DOHH2 (cell line): ENCODE measurements around the gene COL9A3.

Experiments
- CTCF ChIP-seq: fragments of 200-600 bp; sonication (generic); IDR thresholded peaks from one replicate; pipeline ENCODE4 v1.5.1; 2014; ENCODE audit warnings: antibody characterized with exemption, mild to moderate bottlenecking, low read depth, low read length; ENCODE audit not compliant: poor library complexity, severe bottlenecking
- EZH2phosphoT487 ChIP-seq: fragments of 200-600 bp; sonication (generic); IDR thresholded peaks from 2 replicates; pipeline ENCODE4 v1.6.1; 2017; ENCODE audit warnings: borderline replicate concordance, mild to moderate bottlenecking, antibody characterized with exemption, low read length, moderate library complexity, mixed read lengths

DNA sequence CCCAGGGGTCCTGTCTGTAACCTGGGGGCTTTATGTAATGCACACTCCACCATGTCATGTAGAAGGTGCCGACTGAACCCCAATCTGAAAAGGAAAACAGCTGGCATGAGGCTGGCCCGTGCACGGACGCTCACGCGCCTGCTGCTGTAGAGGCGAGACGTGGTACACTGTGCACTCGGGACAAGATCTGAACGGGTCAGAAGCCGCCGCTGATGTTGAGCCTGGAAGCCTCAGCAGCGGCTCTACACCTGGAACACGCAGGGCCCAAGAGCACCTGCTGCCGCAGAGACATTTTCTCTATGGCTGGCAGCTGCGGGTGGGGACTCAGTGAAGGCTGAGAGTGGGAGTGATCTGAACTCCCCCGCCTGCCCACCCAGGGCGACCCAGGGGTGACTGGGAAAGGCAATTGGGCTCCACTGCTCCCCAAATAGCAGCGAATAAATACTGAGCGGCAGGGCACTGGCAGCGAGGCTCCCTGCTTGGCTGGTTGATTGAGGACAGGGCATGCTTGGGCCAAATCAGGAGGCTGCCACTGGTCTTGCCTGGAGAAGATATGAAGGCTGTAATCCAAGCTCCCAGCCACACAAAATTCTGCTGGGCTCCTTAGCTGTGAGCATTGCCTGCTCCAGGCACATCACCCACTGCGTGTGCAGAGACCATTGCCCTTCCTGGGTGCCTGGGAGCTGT is 14.7 kb upstream of the COL9A3 start:
- no peak for TF ChIP-seq CTCF
- no peak for TF ChIP-seq EZH2phosphoT487
